GM23338 (cell line): Measurements from ENCODE around the gene ZNF622. TPM values are rescaled to one million over a fixed set of nuclear protein-coding genes. Genes with fewer than 3 reads are reported as not detected.

Source experiments
- ATAC-seq: fragments of 200-7000 bp; cut with Tn5 transposase; 3 replicates; pipeline ENCODE4 v1.9.1; 2020
- DNase-seq: peaks from one replicate; pipeline ENCODE4 v3.0.0-alpha.2; 2015; ENCODE audit warnings: low spot score
- H2AFZ ChIP-seq: fragments of 200-600 bp; sonication (generic); 2 replicates; pipeline ENCODE4 v1.8.0; 2016; ENCODE audit warnings: antibody characterized with exemption, mild to moderate bottlenecking, moderate library complexity
- H3F3A ChIP-seq: fragments of 200-600 bp; sonication (generic); replicated peaks from 2 replicates; pipeline ENCODE4 v1.8.0; 2017; ENCODE audit warnings: antibody characterized with exemption, mixed run types, low read depth
- H3K27ac ChIP-seq: fragments of 200-600 bp; sonication (generic); 2 replicates; pipeline ENCODE4 v1.6.1; 2016; ENCODE audit warnings: low read depth
- H3K27me3 ChIP-seq: fragments of 200-600 bp; sonication (generic); 2 replicates; pipeline ENCODE4 v1.8.0; 2016; ENCODE audit warnings: mild to moderate bottlenecking, mixed run types, moderate library complexity; ENCODE audit not compliant: insufficient read depth
- H3K36me3 ChIP-seq: fragments of 200-600 bp; sonication (generic); 2 replicates; pipeline ENCODE4 v1.8.0; 2016; ENCODE audit warnings: mild to moderate bottlenecking; ENCODE audit not compliant: insufficient read depth
- H3K4me1 ChIP-seq: fragments of 200-600 bp; sonication (generic); 2 replicates; pipeline ENCODE4 v1.8.0; 2016; ENCODE audit warnings: mild to moderate bottlenecking, moderate library complexity; ENCODE audit not compliant: insufficient read depth
- H3K4me2 ChIP-seq: fragments of 200-600 bp; sonication (generic); 2 replicates; pipeline ENCODE4 v1.7.1; 2017; ENCODE audit warnings: mixed run types
- H3K4me3 ChIP-seq: fragments of 200-600 bp; sonication (generic); 2 replicates; pipeline ENCODE4 v1.6.1; 2016; ENCODE audit warnings: mixed run types
- H3K79me2 ChIP-seq: fragments of 200-600 bp; sonication (generic); replicated peaks from 2 replicates; pipeline ENCODE4 v1.8.0; 2017; ENCODE audit warnings: mild to moderate bottlenecking; ENCODE audit not compliant: insufficient read depth
- H3K9me2 ChIP-seq: fragments of 200-600 bp; sonication (generic); 2 replicates; pipeline ENCODE4 v1.8.0; 2017; ENCODE audit not compliant: insufficient read depth
- H4K20me1 ChIP-seq: fragments of 200-600 bp; sonication (generic); replicated peaks from 2 replicates; pipeline ENCODE4 v1.8.0; 2017; ENCODE audit warnings: mild to moderate bottlenecking; ENCODE audit not compliant: insufficient read depth
- H3K27ac Mint-ChIP-seq: 2 replicates; pipeline ENCODE4 v1.8.0; 2020; ENCODE audit warnings: inconsistent platforms, mild to moderate bottlenecking, moderate library complexity, mixed read lengths
- H3K27me3 Mint-ChIP-seq: 3 replicates; pipeline ENCODE4 v1.8.0; 2022; ENCODE audit warnings: low read depth, mild to moderate bottlenecking, moderate library complexity, mixed read lengths, inconsistent platforms; ENCODE audit not compliant: insufficient read depth, poor library complexity
- H3K36me3 Mint-ChIP-seq: 3 replicates; pipeline ENCODE4 v1.8.0; 2021; ENCODE audit warnings: low read depth, mild to moderate bottlenecking, inconsistent platforms, moderate library complexity, mixed read lengths
- H3K4me1 Mint-ChIP-seq: 3 replicates; pipeline ENCODE4 v1.8.0; 2020; ENCODE audit warnings: mild to moderate bottlenecking, inconsistent platforms, mixed read lengths
- H3K4me3 Mint-ChIP-seq: 3 replicates; pipeline ENCODE4 v1.8.0; 2021; ENCODE audit warnings: moderate library complexity, mild to moderate bottlenecking, inconsistent platforms, mixed read lengths
- H3K9me3 Mint-ChIP-seq: 3 replicates; pipeline ENCODE4 v1.8.0; 2020; ENCODE audit warnings: moderate library complexity, mild to moderate bottlenecking, inconsistent platforms, mixed read lengths
- CREB1 ChIP-seq: fragments of 250-450 bp; sonication (Bioruptor Pico); IDR thresholded peaks from 2 replicates; pipeline ENCODE4 v1.5.0; 2020; ENCODE audit warnings: low read depth, mild to moderate bottlenecking, moderate library complexity
- EZH2 ChIP-seq: fragments of 200-600 bp; sonication (generic); IDR thresholded peaks from one replicate; pipeline ENCODE4 v1.8.0; 2017; ENCODE audit warnings: antibody characterized with exemption, mild to moderate bottlenecking, low read depth; ENCODE audit not compliant: unreplicated experiment
- EZH2phosphoT487 ChIP-seq: fragments of 200-600 bp; sonication (generic); IDR thresholded peaks from one replicate; pipeline ENCODE4 v1.8.1; 2018; ENCODE audit warnings: antibody characterized with exemption; ENCODE audit not compliant: unreplicated experiment
- JUNB ChIP-seq: IDR thresholded peaks from one replicate; pipeline ENCODE4 v1.6.1; 2016; ENCODE audit warnings: antibody characterized with exemption; ENCODE audit not compliant: unreplicated experiment
- NANOG ChIP-seq: IDR thresholded peaks from 2 replicates; pipeline ENCODE4 v1.6.1; 2016; ENCODE audit warnings: antibody characterized with exemption, borderline replicate concordance
- POLR2AphosphoS5 ChIP-seq: IDR thresholded peaks from 2 replicates; pipeline ENCODE4 v1.6.1; 2016; ENCODE audit warnings: antibody characterized with exemption, low read depth
- STAT1 ChIP-seq: IDR thresholded peaks from one replicate; pipeline ENCODE4 v1.6.1; 2016; ENCODE audit warnings: antibody characterized with exemption; ENCODE audit not compliant: unreplicated experiment
- ZNF114 ChIP-seq: fragments of 250-450 bp; sonication (Bioruptor Pico); IDR thresholded peaks from 2 replicates; pipeline ENCODE4 v1.5.0; 2020; ENCODE audit warnings: mild to moderate bottlenecking, moderate library complexity
- ZNF331 ChIP-seq: fragments of 250-450 bp; sonication (Bioruptor Pico); IDR thresholded peaks from 2 replicates; pipeline ENCODE4 v1.5.0; 2020; ENCODE audit warnings: low read depth, mild to moderate bottlenecking, moderate library complexity
- polyA plus RNA-seq: library from polyadenylated mRNA; unstranded; fragments of >200 nt; fragmentation: Nextera tagmentation; extraction: Ambion mirVana; gene quantifications from 2 replicates; pipeline ENCODE4 v1.2.1, GENCODE V29; 2016
- total RNA-seq: library from RNA; depleted of rRNA; stranded (reverse); fragments of >200 nt; shearing (Covaris generic); gene quantifications from 2 replicates; pipeline ENCODE4 v1.2.3, GENCODE V29; 2014
- TF ChIP-seq, protein P1 (sequence below): IDR thresholded peaks from 2 replicates; pipeline ENCODE4 v1.6.1; 2016; ENCODE audit warnings: antibody characterized with exemption
- TF ChIP-seq, protein P2 (sequence below), 2 experiments: fragments of 200-600 bp in 1 of 2; sonication (generic) in 1 of 2; conservative IDR thresholded peaks; 2 replicates each; pipeline versions ENCODE4 v1.5.1 to v1.6.1; 2016 to 2017; ENCODE audit warnings: antibody characterized with exemption in 2 of 2, low read depth in 2 of 2, mild to moderate bottlenecking in 2 of 2, moderate library complexity in 1 of 2
- TF ChIP-seq, protein P3 (sequence below): IDR thresholded peaks from one replicate; pipeline ENCODE4 v1.6.1; 2018; ENCODE audit warnings: antibody characterized with exemption; ENCODE audit not compliant: unreplicated experiment

ZNF622 gene
- total and polyA plus RNA-seq, 2 experiments from 2014 or later: 20.1 to 30.7 TPM

DNA sequence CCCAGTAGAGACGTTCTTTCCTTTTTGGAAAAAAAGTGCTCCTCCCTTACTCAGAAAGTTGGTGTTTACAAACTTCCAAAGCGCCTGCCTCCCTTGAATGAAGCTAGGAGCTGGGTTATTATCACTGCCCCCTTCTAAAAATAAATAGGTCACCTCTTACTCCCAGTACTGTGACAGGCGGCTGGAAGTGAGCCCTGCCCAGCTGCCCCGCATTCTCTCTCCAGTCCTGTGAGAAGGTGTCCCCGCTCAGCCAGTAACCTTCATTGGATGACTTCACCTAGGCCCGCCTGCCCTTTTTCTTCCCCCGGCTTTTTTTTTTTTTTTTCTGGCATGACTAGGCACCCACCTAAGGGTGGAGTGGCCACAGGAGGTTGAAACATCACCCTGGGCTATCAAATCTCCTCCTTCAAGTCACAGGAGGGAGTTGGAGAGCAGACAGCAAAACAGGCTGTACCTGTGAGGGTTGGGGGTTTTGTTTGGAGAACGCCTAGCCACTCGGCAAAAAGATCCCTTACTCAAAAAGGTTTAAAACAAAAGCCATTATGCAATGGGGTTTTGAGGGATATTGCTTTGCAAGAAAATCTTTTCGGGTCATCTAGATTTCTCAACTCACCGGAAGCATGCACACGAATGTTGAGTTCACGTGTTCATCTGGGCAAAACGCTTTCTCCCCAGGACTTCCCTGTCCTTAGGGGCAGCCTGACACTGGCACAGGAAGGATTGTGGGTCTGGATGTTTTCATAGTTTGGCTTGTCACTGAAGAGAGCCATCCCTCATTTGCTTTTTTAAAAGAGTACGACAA, 43.3 kb upstream of the ZNF622 start (continued):
- TF ChIP-seq, protein P1, sequence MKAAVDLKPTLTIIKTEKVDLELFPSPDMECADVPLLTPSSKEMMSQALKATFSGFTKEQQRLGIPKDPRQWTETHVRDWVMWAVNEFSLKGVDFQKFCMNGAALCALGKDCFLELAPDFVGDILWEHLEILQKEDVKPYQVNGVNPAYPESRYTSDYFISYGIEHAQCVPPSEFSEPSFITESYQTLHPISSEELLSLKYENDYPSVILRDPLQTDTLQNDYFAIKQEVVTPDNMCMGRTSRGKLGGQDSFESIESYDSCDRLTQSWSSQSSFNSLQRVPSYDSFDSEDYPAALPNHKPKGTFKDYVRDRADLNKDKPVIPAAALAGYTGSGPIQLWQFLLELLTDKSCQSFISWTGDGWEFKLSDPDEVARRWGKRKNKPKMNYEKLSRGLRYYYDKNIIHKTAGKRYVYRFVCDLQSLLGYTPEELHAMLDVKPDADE: no peak
- TF ChIP-seq CREB1: no peak
- no peak for TF ChIP-seq STAT1
- TF ChIP-seq ZNF331 (CRISPR knock-in tag): no peak
- TF ChIP-seq JUNB: no peak
- TF ChIP-seq, protein P2, sequence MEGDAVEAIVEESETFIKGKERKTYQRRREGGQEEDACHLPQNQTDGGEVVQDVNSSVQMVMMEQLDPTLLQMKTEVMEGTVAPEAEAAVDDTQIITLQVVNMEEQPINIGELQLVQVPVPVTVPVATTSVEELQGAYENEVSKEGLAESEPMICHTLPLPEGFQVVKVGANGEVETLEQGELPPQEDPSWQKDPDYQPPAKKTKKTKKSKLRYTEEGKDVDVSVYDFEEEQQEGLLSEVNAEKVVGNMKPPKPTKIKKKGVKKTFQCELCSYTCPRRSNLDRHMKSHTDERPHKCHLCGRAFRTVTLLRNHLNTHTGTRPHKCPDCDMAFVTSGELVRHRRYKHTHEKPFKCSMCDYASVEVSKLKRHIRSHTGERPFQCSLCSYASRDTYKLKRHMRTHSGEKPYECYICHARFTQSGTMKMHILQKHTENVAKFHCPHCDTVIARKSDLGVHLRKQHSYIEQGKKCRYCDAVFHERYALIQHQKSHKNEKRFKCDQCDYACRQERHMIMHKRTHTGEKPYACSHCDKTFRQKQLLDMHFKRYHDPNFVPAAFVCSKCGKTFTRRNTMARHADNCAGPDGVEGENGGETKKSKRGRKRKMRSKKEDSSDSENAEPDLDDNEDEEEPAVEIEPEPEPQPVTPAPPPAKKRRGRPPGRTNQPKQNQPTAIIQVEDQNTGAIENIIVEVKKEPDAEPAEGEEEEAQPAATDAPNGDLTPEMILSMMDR (conservative IDR thresholded peaks at IDR 0.05; ENCODE audit: low read depth in 2 of 2): no peak
- TF ChIP-seq POLR2AphosphoS5: no peak
- TF ChIP-seq, protein P3, sequence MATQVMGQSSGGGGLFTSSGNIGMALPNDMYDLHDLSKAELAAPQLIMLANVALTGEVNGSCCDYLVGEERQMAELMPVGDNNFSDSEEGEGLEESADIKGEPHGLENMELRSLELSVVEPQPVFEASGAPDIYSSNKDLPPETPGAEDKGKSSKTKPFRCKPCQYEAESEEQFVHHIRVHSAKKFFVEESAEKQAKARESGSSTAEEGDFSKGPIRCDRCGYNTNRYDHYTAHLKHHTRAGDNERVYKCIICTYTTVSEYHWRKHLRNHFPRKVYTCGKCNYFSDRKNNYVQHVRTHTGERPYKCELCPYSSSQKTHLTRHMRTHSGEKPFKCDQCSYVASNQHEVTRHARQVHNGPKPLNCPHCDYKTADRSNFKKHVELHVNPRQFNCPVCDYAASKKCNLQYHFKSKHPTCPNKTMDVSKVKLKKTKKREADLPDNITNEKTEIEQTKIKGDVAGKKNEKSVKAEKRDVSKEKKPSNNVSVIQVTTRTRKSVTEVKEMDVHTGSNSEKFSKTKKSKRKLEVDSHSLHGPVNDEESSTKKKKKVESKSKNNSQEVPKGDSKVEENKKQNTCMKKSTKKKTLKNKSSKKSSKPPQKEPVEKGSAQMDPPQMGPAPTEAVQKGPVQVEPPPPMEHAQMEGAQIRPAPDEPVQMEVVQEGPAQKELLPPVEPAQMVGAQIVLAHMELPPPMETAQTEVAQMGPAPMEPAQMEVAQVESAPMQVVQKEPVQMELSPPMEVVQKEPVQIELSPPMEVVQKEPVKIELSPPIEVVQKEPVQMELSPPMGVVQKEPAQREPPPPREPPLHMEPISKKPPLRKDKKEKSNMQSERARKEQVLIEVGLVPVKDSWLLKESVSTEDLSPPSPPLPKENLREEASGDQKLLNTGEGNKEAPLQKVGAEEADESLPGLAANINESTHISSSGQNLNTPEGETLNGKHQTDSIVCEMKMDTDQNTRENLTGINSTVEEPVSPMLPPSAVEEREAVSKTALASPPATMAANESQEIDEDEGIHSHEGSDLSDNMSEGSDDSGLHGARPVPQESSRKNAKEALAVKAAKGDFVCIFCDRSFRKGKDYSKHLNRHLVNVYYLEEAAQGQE: no peak
- no peak for TF ChIP-seq EZH2
- TF ChIP-seq NANOG: no peak

DNA sequence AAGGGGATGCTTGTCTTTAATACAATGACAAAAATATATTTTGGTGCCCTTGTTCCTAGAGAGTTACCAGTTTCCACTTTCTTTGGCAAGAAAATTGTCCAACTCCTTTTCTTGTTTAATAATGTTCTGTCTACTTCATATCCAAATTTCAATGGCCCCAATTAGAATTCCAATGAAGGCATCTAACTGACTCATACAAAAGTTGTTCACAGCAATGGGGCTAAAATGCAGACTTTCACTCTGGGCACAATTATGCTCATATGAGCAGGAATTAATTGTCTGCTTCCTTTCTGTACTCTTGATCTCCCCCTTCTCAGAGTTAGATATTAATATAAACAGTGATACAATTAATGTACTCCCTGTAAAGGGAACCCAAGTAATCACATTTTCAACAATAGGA, 42.1 kb upstream of the ZNF622 start:
- H3K9me3 Mint-ChIP-seq: no peaks in the 10 kb centered on the region
- Histone ChIP-seq H3F3A (no peaks in the 10 kb centered on the region), H3K79me2 (no peaks in the 10 kb centered on the region), H4K20me1 (no peaks in the 10 kb centered on the region), H3K4me3 (no peak overlapping the region), H3K9me2 (0 out of 2 replicates have a peak, but pooled peaks cover 1% of the 10 kb centered on the region), H3K4me2 (no peak overlapping the region), H3K4me1 (peaks cover 13% of the 10 kb centered on the region; the same call in 1 of the 2 replicates), H3K27me3 (no peaks in the 10 kb centered on the region), H3K27ac (no peak overlapping the region), H3K36me3 (no peaks in the 10 kb centered on the region), H2AFZ (no peak overlapping the region)
- H3K27me3 Mint-ChIP-seq: no peaks in the 10 kb centered on the region
- no peak for ATAC-seq
- no peak overlapping the region for H3K27ac Mint-ChIP-seq
- H3K4me3 Mint-ChIP-seq: no peak overlapping the region
- H3K36me3 Mint-ChIP-seq: no peaks in the 10 kb centered on the region
- peaks cover 12% of the 10 kb centered on the region for H3K4me1 Mint-ChIP-seq
- DNase-seq: no peak
- TF ChIP-seq EZH2phosphoT487 (no peak), CREB1 (no peak), STAT1 (no peak), ZNF331 (CRISPR knock-in tag) (no peak), NANOG (no peak), POLR2AphosphoS5 (no peak), JUNB (no peak), ZNF114 (no peak), EZH2 (no peak)
- TF ChIP-seq, protein P3: no peak
- TF ChIP-seq, protein P2 (conservative IDR thresholded peaks at IDR 0.05; ENCODE audit: low read depth in 2 of 2): no peak
